GM12801 (cell line): ENCODE data around the gene KCNQ5.

ENCODE experiments used
- CTCF ChIP-seq: IDR thresholded peaks from one replicate; pipeline ENCODE4 v1.5.1; 2011; ENCODE audit warnings: control low read depth; ENCODE audit not compliant: insufficient read length; ENCODE audit errors: extremely low read depth

Gene KCNQ5

GRCh38 chr6:72941751-72942150, 319.9 kb downstream of the KCNQ5 start:
- TF ChIP-seq CTCF = no peak

- TF ChIP-seq CTCF = no peak
Measured at GRCh38 chr6:72943699-72944098, 321.8 kb downstream of the KCNQ5 start.

GRCh38 chr6:72944660-72945059, 322.8 kb downstream of the KCNQ5 start:
- no peak for TF ChIP-seq CTCF

- TF ChIP-seq CTCF = no peak
Measured at GRCh38 chr6:72946774-72947173, 324.9 kb downstream of the KCNQ5 start.

GRCh38 chr6:72947534-72947933, 325.7 kb downstream of the KCNQ5 start:
- TF ChIP-seq CTCF = no peak

- no peak for TF ChIP-seq CTCF
Measured at GRCh38 chr6:72948153-72948552, 326.3 kb downstream of the KCNQ5 start.

- TF ChIP-seq CTCF = no peak
Measured at GRCh38 chr6:72950114-72950860, 328.4 kb downstream of the KCNQ5 start.
